ENCODE results near the gene NFS1.
A peak's percentile ranks its signal among the peaks of the same experiment; 100 is the strongest.
"Not testable (repeated sequence)": the region's sequence is repeated elsewhere in the genome, so short reads cannot be mapped to it uniquely, and the experiment has no call there.

The NFS1 gene

GRCh38 chr20:35699127-35699956 is at the start of gene NFS1, which contains the start of gene ROMO1:
NFS1 (minus strand) TSS chr20:35699352; CDS start chr20:35699288, 64 bp downstream.
ROMO1 (plus strand) TSS chr20:35699405; CDS start chr20:35699633, 228 bp downstream.
- peak; percentile 53 for DNase-seq (ENCODE audit: low read depth)

- DNase-seq (ENCODE audit: low read depth) = not testable (repeated sequence)
These were observed 45.3 kb upstream of the NFS1 start for GRCh38 chr20:35744492-35744841.

DNA sequence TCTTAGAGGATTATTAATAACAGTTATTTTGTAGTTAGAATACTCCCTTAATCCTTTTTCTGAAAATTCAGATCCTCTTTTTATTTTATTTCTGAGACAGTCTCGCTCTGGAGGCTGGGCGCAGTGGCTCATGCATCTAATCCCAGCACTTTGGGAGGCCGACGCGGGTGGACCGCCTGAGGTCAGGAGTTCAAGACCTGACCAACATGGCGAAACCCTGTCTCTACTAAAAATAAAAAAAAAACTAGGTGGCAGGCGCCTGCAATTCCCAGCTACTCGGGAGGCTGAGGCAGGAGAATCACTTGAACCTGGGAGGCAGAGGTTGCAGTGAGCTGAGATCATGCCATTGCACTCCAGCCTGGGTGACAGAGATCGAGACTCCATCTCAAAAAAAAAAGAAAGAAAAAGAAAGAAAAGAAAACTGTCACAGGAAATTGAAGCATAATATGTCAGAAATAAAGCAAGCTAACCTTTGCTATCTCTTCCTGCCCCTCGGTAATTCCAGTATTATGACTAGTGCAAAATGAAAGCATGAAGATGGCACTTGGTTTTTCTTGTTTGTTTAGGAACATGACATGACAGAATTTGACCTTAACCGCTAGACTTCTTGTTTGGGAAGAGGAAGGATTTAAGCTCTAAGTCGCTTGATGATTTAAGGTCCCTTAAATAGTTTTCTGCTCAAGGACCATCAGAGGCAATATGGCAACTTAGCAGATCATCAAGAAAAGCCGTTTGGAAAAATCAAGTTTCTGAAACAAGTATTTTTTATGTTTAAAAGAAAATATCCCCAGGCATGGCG is 44.7 kb upstream of the NFS1 start:
- DNase-seq (ENCODE audit: low read depth) = no peak

- DNase-seq (ENCODE audit: low read depth) = no peak
These were observed 43.8 kb upstream of the NFS1 start for GRCh38 chr20:35742741-35743523.

GRCh38 chr20:35741892-35742740 is 43.0 kb upstream of the NFS1 start, which contains the start of gene RBM39:
RBM39 (minus strand) TSS chr20:35742260; CDS start chr20:35740874, 1,386 bp downstream.
- peak; percentile 100 for DNase-seq (ENCODE audit: low read depth)

DNA sequence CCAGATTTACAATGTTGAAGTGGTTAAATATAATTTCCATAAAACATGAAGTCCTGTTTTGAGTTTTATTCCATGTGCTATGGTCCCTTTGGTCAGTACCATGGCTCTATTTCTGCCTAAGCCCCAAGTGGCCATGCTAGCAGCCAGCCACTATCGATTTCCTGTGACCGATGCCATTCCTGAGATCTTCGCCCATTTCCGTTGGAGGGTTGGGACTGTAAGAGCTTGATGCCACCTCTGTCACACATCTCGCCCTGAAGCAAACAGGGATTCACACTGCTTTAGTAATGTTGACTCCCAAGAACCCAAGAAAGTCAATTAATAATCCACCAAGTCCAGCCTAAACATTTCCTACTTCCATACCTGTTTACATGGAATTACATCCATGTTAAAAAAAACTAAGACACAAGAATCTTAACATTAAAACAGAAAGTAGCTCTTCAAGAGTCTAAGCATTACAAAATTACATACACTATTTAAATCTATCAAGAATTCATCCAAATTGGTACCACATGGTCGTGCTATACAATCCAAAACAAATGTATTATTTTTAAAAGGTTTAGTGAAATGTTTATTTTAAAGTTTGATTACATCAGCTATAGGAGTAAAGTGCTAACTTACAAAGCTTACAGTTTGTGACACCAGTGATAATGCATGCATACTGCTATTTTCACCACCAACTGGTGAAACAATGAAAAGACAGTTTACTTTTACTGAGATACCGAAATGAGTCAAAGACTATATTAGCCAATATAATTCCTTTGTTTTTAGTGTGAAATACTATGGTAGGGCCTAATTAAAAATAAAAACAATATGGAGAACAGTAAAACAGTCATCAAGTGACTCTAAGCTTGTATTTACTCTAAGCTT is 40.4 kb upstream of the NFS1 start:
- no peak for DNase-seq (ENCODE audit: low read depth)

DNA sequence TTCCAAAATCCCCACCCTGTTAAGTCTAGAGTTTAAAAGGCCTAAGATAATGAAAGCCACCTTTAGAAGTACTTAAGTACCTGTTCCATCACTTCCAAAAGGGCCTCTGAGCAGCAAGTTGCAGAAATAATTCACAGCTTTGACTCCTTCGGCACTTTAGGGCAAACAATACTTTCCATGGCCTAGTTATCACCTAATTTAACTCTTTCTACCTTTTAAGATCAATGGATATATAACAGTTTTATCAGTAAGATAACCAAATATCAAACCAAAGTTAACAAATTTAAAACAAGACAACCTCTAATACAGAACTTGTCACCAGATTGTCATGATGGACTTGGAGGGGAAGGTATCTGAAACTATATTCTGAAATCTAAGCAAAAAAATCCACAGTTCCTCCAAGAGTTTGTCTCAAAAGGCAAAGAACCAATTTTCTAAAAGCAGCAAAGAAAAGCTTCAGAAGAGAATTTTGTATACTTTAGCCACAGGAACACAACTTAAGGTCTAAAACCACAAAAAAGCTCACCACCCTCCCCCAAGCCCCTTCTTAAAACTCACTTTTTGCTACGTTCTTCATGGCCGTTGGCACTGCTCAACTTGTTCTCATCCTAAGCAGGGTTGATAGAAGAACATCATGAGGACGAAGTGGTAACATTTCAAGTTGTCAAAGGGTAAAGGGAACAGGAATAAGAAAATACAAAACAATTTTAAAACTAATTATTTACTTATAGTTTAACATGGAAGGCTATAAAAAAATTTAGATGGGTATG is 39.4 kb upstream of the NFS1 start:
- DNase-seq (ENCODE audit: low read depth) = no peak

DNA sequence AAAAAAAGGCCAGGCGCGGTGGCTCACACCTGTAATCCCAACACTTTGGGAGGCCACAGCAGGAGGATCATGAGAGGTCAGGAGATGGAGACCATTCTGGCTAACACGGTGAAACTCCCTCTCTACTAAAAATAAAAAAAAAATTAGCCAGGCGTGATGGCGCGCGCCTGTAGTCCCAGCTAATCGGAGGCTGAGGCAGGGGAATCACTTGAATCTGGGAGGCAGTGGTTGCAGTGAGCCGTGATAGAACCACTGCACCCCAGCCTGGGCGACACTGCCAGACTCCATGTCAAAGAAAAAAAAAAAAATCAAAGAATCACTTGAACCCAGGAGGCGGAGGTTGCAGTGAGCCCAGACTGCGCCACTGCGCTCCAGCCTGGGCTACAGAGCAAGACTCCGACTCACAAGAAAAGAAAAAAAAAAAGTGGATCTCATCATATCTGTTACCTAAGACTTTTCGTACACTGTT is 38.7 kb upstream of the NFS1 start:
- no peak for DNase-seq (ENCODE audit: low read depth)

DNA sequence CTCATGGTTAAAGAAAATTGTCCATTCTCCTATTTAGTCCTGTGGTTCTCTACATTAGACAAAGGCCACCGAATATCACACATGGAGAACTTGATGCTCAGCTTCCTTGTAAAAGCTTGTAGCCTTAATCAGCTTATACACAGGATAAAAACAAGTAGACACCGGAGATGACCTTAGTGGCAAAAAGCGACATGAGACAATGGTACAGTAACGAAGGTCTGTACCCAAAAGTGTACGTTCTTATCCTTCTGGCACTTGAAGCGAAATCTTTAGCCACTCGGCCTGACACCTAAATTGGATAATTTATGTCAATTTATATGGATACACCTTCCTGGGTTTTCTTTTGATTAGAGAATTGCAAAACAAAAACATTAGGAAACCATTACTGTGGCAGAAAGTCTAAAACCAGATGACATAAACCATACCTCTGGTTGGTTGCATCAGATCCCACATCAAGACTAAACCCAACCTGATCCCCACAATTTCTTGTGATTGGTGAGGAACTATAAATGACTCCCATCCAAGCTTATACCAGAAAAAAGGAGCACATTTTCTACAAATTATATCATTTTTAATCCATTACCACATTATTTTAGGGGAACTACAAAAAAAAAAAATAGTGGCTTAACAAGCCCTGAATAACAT is 36.8 kb upstream of the NFS1 start:
- DNase-seq (ENCODE audit: low read depth) = no peak

DNA sequence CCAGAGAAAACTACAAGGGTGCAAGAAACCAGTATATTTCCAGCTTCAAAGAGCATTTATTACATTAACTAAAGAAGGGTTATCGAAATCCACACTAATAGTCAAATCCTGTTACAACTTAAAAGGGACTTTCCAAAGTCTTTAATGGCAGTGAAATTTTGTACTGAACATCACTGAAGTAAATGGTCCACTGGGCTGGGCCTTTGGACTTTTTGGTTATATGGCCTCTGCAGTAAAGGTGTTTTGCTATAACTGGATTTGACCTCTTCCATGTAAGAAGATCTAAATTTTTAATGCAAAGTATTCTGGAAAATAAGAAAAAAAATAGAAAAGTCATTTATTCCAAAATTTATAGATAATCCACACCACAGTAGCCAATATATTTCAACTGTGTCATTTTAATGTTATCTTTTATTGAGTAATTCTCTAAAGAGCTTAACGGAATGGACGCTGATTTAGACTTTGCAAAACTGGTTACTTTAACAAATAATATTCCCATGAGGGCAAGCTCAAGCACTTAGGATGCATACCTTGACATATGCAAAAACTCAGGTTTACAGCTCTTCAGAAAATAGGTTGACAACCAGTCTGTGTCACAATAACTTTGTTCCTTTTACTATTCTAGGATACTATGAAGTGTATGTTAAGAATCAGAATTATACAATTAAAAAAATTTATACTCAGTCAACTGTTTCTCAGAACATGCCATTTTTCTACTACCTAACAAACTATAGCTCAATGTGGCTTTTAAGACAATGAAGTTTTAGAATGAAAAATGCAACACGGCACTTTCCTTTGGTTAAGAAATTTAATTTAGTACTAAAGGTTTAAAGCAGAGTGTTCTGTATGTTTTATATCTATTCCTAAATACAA is 35.9 kb upstream of the NFS1 start:
- no peak for DNase-seq (ENCODE audit: low read depth)

DNA sequence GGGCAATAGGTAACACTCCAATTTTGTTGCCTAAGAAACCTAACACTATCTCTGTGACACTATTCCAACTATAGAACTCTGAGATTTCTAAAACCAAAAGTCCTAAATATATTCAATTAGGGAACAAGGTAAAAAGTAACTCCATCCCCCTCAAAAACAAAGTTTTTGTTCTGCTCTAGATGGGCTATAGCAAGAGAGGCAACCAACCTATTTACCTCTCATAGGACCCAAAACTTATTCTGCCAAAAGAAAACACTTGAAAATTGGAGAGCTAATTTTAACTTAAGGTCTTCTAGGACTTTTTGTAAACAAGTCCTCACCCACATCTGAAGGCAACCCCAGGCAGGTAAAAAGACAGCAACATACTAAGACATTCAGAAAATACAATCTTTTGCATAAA is 35.2 kb upstream of the NFS1 start:
- no peak for DNase-seq (ENCODE audit: low read depth)

- no peak for DNase-seq (ENCODE audit: low read depth)
These were observed 33.5 kb upstream of the NFS1 start for GRCh38 chr20:35732644-35732982.

GRCh38 chr20:35731862-35732643 is 32.9 kb upstream of the NFS1 start:
- DNase-seq (ENCODE audit: low read depth) = no peak

DNA sequence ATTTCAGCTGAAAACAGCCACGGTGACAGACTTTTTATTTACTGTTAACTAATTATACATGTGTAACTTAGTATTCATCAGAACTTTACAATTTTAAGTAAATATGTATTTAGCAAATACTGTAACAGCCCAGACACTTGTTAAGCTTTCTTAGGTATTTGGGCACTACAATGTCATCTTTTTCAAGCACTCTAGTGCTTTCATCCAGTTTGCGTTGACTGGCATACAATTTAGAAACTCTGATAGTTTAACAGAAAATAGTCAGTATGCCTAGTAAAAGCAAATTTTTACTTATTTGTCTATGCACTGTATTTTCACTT is 32.3 kb upstream of the NFS1 start:
- no peak for DNase-seq (ENCODE audit: low read depth)

- DNase-seq (ENCODE audit: low read depth) = no peak
These were observed 31.7 kb upstream of the NFS1 start for GRCh38 chr20:35730583-35731468.

DNA sequence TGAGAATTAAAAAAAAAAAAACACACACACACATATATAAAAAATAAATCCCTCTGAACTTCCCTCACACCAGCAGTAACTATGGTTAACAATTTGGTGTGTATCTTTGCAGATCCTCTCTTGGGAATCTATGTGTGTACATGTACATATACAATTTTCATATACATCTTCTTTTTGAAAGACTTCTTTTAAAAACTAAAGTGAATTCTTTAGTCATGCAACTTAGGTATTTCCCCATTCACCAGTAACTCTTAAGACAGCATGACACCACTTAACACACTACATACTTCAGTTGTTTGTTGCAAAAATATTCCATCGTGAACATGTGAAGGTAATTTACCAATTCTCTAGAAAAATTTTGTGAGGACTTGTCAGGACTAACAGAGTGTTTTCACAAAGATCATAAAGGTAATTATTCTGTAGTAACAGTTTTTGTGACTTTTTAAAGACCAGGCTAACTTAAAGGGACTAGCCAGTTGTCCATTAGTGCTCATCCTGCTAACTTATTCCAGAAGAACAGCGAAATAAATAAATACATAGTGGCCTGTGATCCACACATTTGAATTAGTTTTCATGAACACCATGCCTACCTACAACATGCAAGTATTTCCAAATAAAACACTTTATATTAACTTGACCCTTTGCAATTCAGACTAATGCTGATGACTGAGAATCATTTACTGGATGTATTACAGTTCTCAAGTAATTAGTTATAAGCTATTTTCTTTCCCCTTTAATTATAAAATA is 30.9 kb upstream of the NFS1 start:
- no peak for DNase-seq (ENCODE audit: low read depth)
